HG03469 (cell line): ENCODE data around the gene NFU1.

Experiments used
- ATAC-seq: cut with Tn5 transposase; IDR thresholded peaks from one replicate; pipeline ENCODE4 v1.9.1; 2021; ENCODE audit warnings: mild to moderate bottlenecking, moderate library complexity, moderate number of reproducible peaks; ENCODE audit not compliant: unreplicated experiment

NFU1 gene

DNA sequence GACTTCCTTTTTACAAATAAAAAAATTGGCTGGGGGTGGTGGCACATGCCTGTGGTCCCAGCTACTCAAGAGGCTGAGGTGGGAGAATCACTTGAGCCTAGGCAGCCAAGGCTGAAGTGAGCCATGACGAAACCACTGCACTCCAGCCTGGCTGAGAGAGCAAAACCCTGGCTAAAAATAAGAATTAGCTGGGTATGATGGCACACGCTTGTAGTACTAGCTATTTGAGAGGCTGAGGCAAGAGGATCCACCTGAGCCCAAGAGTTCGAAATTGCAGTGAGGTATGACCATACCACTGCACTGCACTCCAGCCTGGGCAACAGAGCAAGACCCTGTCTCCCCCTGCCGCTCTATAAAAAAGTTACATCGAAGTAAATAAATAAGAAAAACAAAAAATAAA is 83.9 kb downstream of the NFU1 start:
- no peak for ATAC-seq

DNA sequence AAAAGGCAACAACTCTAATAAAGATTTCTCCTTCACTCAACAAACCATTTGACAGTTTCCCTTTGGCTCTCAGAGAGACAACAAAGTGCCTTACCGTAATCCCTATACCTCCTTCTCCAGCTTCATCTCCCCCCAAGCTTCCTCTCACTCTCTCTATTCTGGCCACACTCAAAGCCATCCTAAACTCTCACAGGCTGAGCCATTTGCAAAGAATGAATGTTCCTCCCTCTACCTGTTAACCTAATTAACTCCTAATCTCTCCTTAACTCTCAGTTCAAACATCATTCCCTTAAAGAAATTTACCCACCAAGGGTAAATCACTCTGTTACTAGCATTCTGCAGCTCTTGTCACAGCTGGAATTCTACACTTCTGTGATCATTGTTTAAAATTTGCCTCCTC is 88.5 kb downstream of the NFU1 start:
- ATAC-seq, result no peak
